DMS53 treated with DMSO at 0.1 percent for 48 hours (cell line): ENCODE measurements around the gene SLC8B1.

Experiments
- DNase-seq: peaks from one replicate; lab custom pipeline; 2025; ENCODE audit not compliant: unreplicated experiment; lab: John Stamatoyannopoulos, UW

Gene SLC8B1

DNA sequence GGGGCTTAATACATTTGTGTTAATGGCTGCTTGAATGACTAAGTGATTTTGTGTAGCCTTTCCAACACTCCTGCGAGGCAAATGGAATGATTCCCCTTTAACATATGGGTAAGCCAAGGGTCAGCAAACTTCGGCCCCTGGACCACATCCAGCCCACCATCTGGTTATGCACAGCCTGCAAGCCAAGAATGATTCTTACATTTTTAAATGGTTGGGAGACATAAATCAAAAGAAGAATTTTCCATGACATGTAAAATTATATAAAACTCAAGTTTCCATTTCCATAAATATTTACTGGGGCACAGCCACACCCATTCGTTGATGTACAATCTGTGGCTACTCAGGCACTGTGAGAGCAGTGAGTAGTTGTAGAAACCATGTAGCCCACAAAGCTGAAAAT, 9.0 kb downstream of the SLC8B1 start:
- DNase-seq, result no peak

- DNase-seq, result no peak
Observed at GRCh38 chr12:113322343-113322742, 12.6 kb downstream of the SLC8B1 start.

DNA sequence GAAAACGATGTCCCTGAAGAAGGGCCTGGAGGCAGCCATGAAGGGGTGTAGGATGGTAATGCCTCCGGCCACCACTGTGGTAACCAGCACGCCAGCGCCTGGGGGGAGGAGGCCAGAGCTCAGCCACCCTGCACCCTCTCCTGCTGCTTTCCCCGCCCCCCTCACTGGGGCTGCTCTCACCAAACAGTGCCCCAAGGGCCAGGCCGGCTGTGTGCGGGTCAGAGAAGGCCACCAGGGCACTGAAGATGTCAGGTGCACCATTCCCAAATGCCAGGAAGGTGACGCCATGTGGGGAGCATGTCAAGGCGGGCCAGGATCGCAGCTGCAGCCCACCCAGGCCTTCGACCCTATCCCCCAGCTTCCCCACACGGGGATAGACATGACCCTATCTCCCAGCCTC, 14.5 kb downstream of the SLC8B1 start:
- no peak for DNase-seq

- DNase-seq, result no peak
Observed at GRCh38 chr12:113318900-113319628, 15.8 kb downstream of the SLC8B1 start.

GRCh38 chr12:113318046-113318656, 16.8 kb downstream of the SLC8B1 start:
- no peak for DNase-seq

- no peak for DNase-seq
Observed at GRCh38 chr12:113317122-113317521, 17.8 kb downstream of the SLC8B1 start.

DNA sequence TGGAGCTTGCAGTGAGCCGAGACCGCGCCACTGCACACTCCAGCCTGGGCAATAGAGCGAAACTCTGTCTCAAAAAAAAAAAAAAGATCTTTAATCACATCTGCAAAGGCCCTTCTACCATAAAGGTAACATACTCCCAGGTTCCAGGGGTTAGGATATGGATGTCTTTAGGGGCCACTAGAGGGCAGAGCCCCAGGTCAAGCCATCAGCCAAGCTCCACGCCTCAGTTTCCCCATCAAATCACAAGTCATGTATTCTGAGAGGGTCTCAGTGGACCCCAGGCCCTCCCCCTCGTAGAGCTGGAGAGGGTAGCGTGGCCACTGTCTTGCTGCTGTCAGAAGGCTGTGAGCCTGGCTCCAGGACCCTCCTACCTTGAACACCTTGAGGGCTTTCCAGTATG, 18.8 kb downstream of the SLC8B1 start:
- no peak for DNase-seq

DNA sequence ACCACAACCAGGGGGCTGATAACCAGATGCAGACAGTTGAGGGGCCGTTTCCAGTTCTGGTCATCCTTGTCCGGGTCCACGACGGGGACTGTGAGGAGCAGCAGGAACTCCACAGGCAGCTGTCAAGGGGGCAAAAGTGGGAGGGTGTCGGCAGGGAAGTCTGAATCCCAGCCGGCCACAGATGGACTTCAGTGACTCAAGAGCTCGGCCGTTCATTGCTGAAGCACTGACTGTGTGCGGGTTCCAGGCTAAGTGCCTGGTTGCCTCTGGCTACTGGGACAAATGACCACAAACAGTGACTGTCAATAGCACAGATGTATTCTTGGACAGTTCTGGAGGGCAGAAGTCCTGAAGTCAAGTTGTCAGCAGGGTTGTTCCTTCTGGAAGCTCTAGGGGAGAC, 19.6 kb downstream of the SLC8B1 start:
- DNase-seq, result no peak

DNA sequence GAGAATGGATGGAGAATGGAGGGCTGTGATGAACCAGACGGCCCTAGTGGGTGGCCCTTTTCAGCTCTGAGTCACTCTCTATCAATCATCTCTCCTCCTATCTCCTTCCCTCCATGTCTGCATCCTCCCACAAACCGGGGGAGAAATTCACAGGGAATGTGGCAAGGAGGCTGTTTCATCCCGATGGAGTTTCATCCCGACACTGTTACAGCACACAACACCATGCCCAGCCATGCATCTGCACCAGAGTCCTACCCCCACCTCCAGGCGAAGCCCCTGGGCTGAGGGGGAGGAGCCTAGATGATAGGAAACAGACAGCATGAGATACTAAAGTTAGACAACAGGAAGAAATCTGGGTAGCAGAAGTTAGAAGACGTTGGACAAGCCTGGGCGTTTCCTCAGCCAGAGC, 20.8 kb downstream of the SLC8B1 start:
- DNase-seq, result no peak

- DNase-seq, result no peak
Observed at GRCh38 chr12:113310489-113310888, 24.4 kb downstream of the SLC8B1 start.

DNA sequence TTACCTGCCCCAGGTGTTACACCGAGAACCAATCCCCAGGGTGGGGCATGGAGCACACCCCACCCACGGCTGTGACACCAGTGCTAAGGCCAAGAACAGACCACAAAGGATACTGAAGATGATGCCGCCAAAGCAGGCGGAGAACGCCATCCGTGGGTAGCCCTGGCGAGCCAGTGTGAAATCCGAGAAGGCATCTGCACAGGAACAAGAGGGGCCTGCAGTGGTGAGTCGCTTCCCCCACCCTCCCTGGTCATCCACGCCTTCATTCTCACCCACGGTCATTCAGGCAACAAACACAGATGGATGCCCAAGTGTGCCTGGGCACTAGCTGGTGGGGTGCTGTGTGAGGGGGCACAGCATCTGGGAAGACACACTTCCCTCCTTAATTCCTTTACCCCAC, 28.5 kb downstream of the SLC8B1 start:
- DNase-seq, result no peak

- no peak for DNase-seq
Observed at GRCh38 chr12:113305281-113305856, 29.5 kb downstream of the SLC8B1 start.

DNA sequence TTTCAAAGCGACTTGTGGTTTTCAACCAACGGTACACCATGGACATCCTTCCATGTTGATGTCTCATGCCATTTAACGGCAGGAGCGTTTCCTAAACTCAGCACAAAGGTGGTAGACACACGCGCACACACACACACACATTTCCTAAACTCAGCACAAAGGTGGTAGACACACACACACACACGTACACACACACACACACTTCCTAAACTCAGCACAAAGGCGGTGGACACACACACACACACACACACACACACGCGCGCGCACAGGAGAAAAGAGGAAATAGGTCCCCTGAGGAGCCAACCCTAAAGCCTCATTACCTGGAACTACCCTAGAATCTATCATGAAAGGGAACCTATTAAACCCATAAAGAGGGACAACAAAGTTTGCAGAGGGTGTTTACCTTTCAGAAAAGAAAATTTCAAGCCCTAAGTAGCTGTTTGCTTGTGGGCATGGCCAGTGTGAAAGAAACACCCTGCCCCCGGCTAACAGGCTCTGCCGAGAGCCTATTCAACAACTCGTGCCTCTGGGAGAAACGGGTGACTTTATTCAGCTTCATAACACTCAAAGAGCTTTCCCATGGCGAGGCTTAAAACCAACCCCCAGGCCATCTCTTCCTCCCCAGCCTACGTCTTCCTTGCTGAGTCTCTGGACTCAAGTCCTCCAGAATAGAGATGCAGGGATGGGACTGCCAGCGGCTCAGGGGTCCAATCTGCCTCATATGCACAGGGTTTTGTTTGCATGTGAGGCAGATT, 31.8 kb downstream of the SLC8B1 start:
- no peak for DNase-seq

DNA sequence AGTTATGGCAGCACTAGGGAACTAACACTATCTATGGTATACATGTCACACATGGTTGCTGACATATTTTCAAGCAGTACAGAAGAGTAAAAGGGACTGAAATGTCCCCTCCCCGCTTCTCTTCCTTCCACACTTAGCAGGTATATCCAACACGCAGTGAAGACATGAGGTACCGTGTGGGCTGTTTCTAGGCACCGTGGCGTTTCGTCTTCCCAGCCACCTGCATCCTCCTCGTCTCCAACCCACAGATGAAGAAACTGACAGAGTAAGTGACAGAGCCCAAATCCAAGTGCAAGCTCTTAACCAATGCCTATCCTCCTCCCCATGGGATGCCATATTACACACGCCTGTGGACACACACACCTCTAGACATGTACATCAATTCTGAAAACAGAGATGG, 32.4 kb downstream of the SLC8B1 start:
- no peak for DNase-seq

DNA sequence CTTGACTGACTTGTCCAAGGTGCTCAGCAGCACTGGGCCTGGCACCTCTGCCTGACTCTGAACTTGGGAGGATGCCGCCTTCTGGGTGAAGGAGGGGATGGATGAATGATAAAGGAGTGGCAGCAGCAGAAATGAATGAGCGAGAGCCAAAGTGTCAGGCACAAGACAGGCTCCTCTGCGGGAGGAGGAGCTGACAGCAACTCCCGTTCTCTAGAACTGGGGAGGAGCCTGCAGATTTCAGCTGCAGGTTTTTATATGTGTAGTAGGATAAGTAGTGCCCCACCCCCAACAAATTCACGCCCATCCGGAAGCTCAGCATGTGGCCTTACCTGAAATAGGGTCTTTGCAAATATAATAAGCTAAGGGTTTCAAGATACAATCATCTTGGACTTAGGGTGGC, 33.1 kb downstream of the SLC8B1 start:
- DNase-seq, result no peak

- peak; percentile 48 for DNase-seq
Observed at GRCh38 chr12:113299619-113300237, 35.2 kb downstream of the SLC8B1 start.

DNA sequence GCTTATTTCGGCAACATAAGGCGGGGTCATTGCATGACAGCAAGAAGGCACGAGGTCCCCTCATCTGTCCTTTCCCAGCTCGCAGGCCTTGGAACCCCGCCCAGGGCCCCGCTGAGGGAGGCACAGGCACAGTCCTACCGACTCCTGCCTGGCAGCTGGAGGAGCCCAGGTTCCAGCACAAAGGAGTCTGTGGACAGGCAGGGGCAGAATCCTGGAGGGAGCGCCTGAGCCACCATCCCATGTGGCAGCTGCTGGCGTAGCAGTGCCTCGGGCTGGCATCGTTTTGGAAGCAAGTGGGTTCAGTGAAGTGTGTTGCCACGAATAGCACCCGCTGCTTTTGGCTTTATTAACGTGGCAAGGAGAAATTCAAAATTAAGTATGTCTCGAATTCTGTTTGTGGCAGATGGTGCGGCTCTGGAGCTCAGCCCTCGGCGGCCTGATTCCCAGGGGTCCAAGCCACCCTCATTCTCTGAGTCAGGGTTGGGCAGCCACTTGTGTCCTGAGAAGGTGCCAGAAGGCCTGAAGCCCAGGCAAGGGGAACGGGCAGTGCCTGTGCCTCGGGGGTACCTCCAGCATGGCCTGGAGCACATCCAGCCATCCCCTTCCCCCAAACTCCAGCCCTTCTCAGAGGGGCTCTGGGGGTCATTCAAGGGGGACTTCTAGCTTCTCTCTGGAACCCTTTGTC, 35.9 kb downstream of the SLC8B1 start:
- no peak for DNase-seq

- DNase-seq, result no peak
Observed at GRCh38 chr12:113298472-113298817, 36.5 kb downstream of the SLC8B1 start.

GRCh38 chr12:113297621-113298471, 37.1 kb downstream of the SLC8B1 start:
- DNase-seq, result no peak

DNA sequence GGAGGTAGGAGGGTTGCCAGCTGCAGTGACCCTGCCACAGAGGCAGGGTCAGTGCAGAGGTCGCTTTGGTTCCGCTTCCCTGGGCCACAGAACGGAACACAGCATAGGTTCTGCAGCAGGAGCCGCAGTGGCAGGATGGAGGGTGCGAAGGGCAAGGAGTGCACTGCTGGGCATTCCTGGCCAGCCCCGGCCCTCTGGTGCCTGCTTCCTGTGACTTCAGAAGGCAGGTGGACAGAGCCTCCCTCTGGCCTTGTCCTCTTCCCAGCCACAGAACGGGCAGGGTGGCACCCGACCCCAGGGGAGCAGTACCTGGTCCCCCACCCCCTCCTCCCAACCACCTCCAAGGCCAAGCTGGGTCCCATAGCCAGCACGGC, 37.7 kb downstream of the SLC8B1 start:
- DNase-seq, result no peak
